Gastroesophageal sphincter (tissue), 4 donors: ENCODE measurements around the gene PSME3IP1. TPM values are rescaled to one million over a fixed set of nuclear protein-coding genes. Genes with fewer than 3 reads are reported as not detected.

ENCODE experiments used
- ATAC-seq: fragments of 150-250 bp; one replicate; pipeline ENCODE4 v1.9.1; 2016; ENCODE audit warnings: mild to moderate bottlenecking, moderate library complexity
- H3K27ac ChIP-seq, 4 donors: fragments of 200-600 bp; sonication (generic) in 3 of 4; 1 replicate in 3 of 4; 2 replicates in 1 of 4; pipeline ENCODE4 v1.5.1; 2016 to 2019
- H3K27me3 ChIP-seq: fragments of 200-600 bp; sonication (generic); one replicate; pipeline ENCODE4 v1.5.1; 2019
- H3K36me3 ChIP-seq, 2 donors: fragments of 200-600 bp; sonication (generic); one replicate each; pipeline ENCODE4 v1.5.1; 2019; ENCODE audit warnings: control low read depth in 1 of 2
- H3K4me1 ChIP-seq, 3 donors: fragments of 200-600 bp; sonication (generic); 1 replicate in 2 of 3; 2 replicates in 1 of 3; pipeline ENCODE4 v1.5.1; 2016 to 2019; ENCODE audit warnings: control low read depth in 2 of 3
- H3K4me3 ChIP-seq, 2 donors: fragments of 200-600 bp; sonication (generic); one replicate each; pipeline ENCODE4 v1.5.1; 2019; ENCODE audit warnings: mild to moderate bottlenecking in 1 of 2, moderate library complexity in 1 of 2
- H3K9me3 ChIP-seq, 3 donors: fragments of 200-600 bp; sonication (generic); one replicate each; pipeline ENCODE4 v1.5.1; 2017 to 2019; ENCODE audit warnings: control low read depth in 2 of 3
- EP300 ChIP-seq: sonication (generic); formaldehyde crosslinking; IDR thresholded peaks from one replicate; pipeline ENCODE4 v1.6.1; 2017; ENCODE audit warnings: antibody characterized with exemption, mild to moderate bottlenecking
- POLR2A ChIP-seq, 2 donors: fragments of 450-650 bp; IDR thresholded peaks; one replicate each; pipeline ENCODE4 v1.6.1; 2017; ENCODE audit warnings: antibody characterized with exemption in 2 of 2, mild to moderate bottlenecking in 2 of 2, moderate library complexity in 1 of 2
- POLR2AphosphoS5 ChIP-seq: sonication (generic); formaldehyde crosslinking; IDR thresholded peaks from one replicate; pipeline ENCODE4 v1.6.1; 2017; ENCODE audit warnings: antibody characterized with exemption
- WGBS, 2 donors: methylation state at CpG; one replicate each; pipeline ENCODE4 v1.1.5; 2018; ENCODE audit warnings: low coverage in 1 of 2; 5-methylcytosine and 5-hydroxymethylcytosine counted together
- total RNA-seq, 4 donors: library from RNA; depleted of rRNA; stranded (reverse); fragments of >200 nt; gene quantifications; one replicate each; pipeline ENCODE4 v1.1.0, GENCODE V29; 2016
- TF ChIP-seq, protein P1 (sequence below), 4 experiments: fragments of 200-600 bp in 2 of 4; fragments of 450-650 bp in 2 of 4; sonication (generic) in 1 of 4; IDR thresholded peaks; one replicate each; pipeline ENCODE4 v1.5.1; 2017 to 2019; ENCODE audit warnings: antibody characterized with exemption in 4 of 4, mild to moderate bottlenecking in 2 of 4, moderate library complexity in 2 of 4

The PSME3IP1 gene
- total RNA-seq, 4 donors from 2014 or later = 54.9 to 80.7 (median 68.1) TPM

DNA sequence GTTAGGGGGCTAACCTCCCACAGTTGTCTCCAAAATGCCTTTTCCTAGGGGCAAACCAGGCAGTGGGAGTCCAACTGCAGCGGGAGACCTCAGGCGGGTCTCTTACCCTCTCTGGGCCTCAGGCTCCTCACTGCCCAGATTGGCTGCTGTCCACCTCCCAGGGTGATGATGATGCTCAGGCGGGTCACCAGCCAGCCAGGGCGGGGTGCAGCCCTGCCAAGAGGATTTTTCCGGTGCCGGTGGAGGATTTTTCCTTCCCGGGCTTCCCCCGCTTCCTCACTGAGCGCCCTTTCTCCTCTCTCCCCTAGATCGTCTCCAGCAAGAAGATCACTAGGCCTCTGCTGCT is 70.7 kb downstream of the PSME3IP1 start:
- Histone ChIP-seq H3K9me3 (no peaks in the 10 kb centered on the region), H3K27me3 (no peaks in the 10 kb centered on the region), H3K4me1 (peaks cover 0 to 34% (median 9%) of the 10 kb centered on the region in 3 donors), H3K27ac (peak overlapping the region in 3 of 4 donors; percentile 17 to 74 (median 60)), H3K4me3 (no peak overlapping the region), H3K36me3 (peaks cover 0 to 46% of the 10 kb centered on the region in 2 donors)
- 37% methylated on average over 7 of the region's 10 CpGs; no CpG with 5 or more reads in 1 of the 2 donors for WGBS, 2 donors
- TF ChIP-seq POLR2A (IDR thresholded peaks at IDR 0.05) = no peak
- no peak for TF ChIP-seq EP300
- no peak for TF ChIP-seq POLR2AphosphoS5
- TF ChIP-seq, protein P1, sequence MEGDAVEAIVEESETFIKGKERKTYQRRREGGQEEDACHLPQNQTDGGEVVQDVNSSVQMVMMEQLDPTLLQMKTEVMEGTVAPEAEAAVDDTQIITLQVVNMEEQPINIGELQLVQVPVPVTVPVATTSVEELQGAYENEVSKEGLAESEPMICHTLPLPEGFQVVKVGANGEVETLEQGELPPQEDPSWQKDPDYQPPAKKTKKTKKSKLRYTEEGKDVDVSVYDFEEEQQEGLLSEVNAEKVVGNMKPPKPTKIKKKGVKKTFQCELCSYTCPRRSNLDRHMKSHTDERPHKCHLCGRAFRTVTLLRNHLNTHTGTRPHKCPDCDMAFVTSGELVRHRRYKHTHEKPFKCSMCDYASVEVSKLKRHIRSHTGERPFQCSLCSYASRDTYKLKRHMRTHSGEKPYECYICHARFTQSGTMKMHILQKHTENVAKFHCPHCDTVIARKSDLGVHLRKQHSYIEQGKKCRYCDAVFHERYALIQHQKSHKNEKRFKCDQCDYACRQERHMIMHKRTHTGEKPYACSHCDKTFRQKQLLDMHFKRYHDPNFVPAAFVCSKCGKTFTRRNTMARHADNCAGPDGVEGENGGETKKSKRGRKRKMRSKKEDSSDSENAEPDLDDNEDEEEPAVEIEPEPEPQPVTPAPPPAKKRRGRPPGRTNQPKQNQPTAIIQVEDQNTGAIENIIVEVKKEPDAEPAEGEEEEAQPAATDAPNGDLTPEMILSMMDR (IDR thresholded peaks at IDR 0.05) = no peak
- no peak for ATAC-seq

- Histone ChIP-seq H3K4me3 (no peak overlapping the region), H3K36me3 (peaks cover 0 to 33% of the 10 kb centered on the region in 2 donors), H3K9me3 (no peaks in the 10 kb centered on the region), H3K27ac (peak overlapping the region in 1 of 4 donors; percentile 8), H3K4me1 (peaks cover 0 to 34% (median 9%) of the 10 kb centered on the region in 3 donors), H3K27me3 (no peaks in the 10 kb centered on the region)
- no peak for ATAC-seq
- TF ChIP-seq, protein P1 (IDR thresholded peaks at IDR 0.05) = no peak
- TF ChIP-seq POLR2A (IDR thresholded peaks at IDR 0.05) (no peak), EP300 (no peak), POLR2AphosphoS5 (no peak)
- no CpG with 5 or more reads among the region's 5 CpGs for WGBS, 2 donors
These were observed 72.2 kb downstream of the PSME3IP1 start for GRCh38 chr16:57113664-57114063.

DNA sequence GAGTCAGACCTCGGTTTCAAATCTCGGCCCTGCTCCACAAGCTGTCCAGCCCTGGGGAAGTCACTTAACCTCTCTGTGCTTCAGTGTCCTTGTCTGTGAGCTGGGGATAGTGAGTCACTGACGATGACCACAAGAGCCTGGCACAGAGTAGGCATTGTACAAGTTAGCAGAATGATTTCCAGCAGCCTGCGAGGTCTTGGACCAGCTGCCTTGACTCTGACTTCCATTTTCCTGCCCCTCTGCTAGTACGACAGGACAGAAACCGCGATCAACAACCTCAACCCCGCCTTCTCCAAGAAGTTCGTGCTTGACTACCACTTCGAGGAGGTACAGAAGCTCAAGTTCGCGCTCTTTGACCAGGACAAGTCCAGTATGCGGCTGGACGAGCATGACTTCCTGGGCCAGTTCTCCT is 72.8 kb downstream of the PSME3IP1 start:
- ATAC-seq = no peak
- H3K4me3 ChIP-seq = no peak overlapping the region
- H3K27me3 ChIP-seq = no peaks in the 10 kb centered on the region
- peak overlapping the region in 2 of 4 donors; percentile 9 to 35 for H3K27ac ChIP-seq
- peaks cover 0 to 34% (median 9%) of the 10 kb centered on the region in 3 donors for H3K4me1 ChIP-seq
- WGBS, 2 donors = 76 to 91% methylated on average over 3 to 13 of the region's 14 CpGs
- no peaks in the 10 kb centered on the region for H3K9me3 ChIP-seq
- no peak for TF ChIP-seq POLR2AphosphoS5
- TF ChIP-seq EP300 = no peak
- peaks cover 0 to 27% of the 10 kb centered on the region in 2 donors for H3K36me3 ChIP-seq

DNA sequence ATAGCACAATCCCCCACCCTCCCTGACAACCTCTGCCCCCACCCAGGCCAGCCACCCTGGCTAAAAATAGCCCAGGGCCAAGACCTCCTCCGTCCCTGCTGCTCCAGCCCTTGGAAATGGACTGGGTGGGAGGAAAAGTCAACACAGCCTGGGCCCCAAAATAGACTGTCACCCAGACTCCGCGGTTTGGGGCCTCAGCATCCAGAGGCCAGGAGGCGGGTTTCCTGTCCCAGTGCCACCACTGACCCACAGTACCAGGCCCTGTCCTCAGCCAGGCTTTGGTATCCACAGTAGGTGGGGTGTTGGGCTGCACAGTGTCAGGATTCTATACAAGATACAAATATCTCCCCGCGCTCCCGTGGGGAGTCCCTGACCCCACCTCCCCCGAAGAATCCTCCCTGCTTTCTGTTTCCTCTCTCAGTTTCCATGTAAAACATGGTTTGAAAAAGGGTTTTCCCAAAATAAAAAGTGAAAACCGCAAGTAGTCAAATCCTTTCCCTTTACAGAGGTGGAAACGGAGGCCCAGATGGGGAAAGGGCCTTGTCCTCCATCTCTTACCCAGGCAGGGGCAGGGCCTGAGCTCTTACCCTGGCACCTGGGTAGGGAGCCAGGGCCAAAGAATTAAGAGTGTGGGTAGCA is 73.3 kb downstream of the PSME3IP1 start:
- 68 to 80% methylated on average over 1 to 8 of the region's 10 CpGs for WGBS, 2 donors
- Histone ChIP-seq H3K36me3 (peaks cover 0 to 22% of the 10 kb centered on the region in 2 donors), H3K27ac (peak overlapping the region in 2 of 4 donors; percentile 9 to 42), H3K4me3 (no peak overlapping the region), H3K27me3 (no peaks in the 10 kb centered on the region), H3K4me1 (peaks cover 0 to 35% (median 9%) of the 10 kb centered on the region in 3 donors), H3K9me3 (no peaks in the 10 kb centered on the region)
- TF ChIP-seq EP300 (no peak), POLR2AphosphoS5 (no peak), POLR2A (IDR thresholded peaks at IDR 0.05) (no peak)
- TF ChIP-seq, protein P1 (IDR thresholded peaks at IDR 0.05) = no peak
- no peak for ATAC-seq

DNA sequence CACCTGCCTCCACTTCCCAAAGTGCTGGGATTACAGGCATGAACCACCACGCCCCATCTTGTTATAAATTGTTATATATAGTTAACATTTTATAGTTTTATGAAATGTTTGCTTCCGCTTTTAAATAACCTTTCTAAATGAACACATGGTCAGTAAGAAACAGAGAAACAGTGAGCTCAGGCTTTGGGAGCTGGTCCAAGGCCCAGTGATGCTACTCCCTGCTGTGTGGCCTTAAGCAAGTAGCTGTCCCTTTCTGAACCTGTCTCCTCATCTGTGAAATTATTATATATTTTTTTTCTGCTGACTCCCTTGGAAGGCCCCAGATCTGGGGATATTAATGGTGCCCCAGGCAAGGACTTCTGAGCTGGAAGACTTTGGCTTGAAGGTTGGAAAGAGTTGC is 74.4 kb downstream of the PSME3IP1 start:
- WGBS, 2 donors = 86 to 97% methylated on average over 1 to 2 of the region's 2 CpGs
- Histone ChIP-seq H3K4me3 (no peak overlapping the region), H3K27ac (no peak overlapping the region), H3K9me3 (no peaks in the 10 kb centered on the region), H3K4me1 (peaks cover 0 to 45% (median 9%) of the 10 kb centered on the region in 3 donors), H3K27me3 (no peaks in the 10 kb centered on the region), H3K36me3 (peaks cover 0 to 11% of the 10 kb centered on the region in 2 donors)
- TF ChIP-seq POLR2AphosphoS5 = no peak
- TF ChIP-seq EP300 = no peak
- no peak for TF ChIP-seq POLR2A (IDR thresholded peaks at IDR 0.05)
- TF ChIP-seq, protein P1 (IDR thresholded peaks at IDR 0.05) = no peak
- ATAC-seq = no peak
